GM15510 (cell line): ENCODE results near the gene ANK2.

Source experiments
- POLR2A ChIP-seq: IDR thresholded peaks from 3 replicates; pipeline ENCODE4 v1.6.1; 2011; ENCODE audit warnings: borderline replicate concordance; ENCODE audit not compliant: insufficient read length; ENCODE audit errors: extremely low read depth

ANK2 gene

DNA sequence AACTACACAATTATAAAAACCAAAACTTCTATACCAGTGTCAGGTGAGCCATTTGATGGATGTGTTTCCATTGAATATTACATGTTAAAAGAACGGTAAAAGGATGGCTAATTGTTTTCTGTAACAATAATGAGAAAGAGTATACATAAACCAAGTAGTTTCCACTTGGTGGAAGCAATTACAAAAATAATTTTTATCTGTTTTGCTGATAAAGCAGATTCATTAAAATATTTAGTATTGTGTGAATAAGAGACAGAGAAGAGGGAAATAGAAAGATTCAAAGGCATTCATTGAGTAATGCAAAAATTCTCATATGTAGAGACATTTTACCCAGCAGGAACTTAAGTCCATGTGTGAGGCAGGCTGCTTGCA is 95.7 kb downstream of the ANK2 start:
- TF ChIP-seq POLR2A: no peak

DNA sequence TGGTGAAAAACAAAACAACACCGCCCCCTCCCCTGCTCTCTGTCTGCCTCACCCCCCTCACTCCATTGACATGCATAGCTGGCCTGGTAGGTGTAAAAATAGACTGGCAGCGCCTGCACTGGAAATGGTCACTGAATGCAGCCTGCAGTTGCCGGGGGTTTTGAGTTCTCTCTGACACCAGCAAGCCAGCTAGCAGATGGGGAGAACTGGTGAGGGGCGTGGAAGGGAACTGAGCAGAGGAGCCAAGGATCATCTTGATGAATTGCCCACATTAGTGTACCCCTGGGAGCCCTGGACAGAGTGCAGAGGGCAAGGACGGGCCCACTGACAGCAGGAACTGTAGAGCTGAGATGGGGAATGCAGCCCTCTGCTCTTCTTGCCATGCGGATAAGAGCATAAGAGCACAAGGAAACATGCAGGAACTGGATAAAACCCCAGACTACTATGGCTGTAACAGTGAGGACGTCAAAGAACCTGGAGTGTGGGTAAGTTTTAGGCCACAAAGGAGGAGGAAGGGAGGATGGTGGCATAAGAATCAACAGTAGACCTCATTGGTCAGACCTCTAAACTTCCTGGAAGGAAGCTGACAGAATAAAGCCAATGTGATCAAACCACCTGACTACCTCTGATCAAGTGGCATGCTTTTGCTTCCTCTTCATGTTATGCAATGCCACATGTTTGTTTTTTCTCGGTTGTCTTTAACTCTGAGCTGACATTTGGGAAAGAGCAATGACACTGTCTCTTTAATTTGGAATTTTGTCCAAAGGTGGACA is 96.3 kb downstream of the ANK2 start:
- no peak for TF ChIP-seq POLR2A

DNA sequence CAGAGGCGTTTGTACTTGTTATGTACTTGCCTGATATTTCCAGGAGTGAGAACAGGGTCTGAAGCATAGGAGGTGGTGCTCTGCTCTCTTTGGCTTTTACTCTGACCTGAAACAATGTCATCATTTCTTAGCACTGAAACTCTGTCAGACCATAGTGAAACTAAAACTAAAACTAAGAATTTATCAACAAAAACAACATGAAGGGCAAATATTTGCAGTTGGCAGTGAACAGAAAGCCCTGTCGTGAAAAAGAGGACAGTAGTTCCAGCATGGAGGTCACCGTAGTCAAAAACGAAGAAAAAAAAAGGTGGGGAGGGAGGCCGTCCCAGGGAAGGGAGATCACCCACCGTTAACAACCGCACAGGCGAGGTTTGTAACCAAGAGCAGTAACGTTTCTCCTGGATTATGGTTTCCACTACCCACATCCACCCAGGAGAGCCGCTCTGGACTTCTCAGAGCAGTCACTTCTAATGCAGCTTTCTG is 97.5 kb downstream of the ANK2 start:
- TF ChIP-seq POLR2A: no peak

DNA sequence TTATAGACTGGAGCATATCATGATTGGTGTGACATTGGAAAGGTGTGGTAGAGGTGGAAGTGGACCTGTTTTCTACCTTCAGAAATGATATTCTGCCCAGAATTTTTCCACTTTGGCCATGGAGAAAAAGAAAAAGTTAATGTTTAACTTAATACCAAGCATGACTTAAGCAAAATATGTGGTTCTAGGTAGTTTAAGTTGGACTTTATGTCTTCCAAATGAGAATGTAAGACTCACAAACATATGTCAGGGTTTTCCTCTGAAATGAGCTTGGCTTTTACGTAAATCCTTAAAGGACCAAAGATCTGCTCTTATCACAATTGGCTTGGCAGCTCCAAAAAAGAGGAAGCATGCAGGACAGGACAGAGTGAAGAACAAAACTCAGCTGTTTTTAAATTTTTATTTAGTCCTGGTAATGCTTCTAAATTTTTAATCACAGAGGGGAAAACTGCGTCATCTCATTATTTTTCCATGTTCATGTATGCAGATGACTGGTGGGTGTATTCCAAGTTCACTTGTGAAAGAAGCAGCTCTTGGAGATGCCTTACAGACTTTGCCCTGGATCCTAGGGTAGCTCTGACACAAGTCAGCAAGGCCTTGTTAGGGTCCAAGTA is 98.2 kb downstream of the ANK2 start:
- TF ChIP-seq POLR2A: no peak

DNA sequence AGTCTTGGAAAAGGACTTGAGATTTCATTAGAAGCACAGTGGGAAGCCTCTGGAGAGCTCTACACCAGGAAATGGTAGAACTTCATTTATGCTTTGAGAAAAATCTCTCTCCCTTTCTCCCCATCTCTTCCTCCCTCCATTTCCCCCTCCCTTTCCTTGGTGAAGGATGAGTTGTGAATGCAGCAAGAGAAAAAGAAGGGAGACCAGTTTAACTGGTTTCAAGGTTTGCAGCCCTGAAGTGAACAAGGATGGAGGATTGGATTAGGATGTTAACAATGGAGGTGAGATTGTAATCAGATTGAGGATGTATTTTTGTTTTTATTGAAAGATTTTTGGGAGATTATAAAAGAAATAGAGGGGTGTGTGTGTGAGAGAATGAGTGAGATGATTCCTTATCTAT is 99.5 kb downstream of the ANK2 start:
- TF ChIP-seq POLR2A: no peak

DNA sequence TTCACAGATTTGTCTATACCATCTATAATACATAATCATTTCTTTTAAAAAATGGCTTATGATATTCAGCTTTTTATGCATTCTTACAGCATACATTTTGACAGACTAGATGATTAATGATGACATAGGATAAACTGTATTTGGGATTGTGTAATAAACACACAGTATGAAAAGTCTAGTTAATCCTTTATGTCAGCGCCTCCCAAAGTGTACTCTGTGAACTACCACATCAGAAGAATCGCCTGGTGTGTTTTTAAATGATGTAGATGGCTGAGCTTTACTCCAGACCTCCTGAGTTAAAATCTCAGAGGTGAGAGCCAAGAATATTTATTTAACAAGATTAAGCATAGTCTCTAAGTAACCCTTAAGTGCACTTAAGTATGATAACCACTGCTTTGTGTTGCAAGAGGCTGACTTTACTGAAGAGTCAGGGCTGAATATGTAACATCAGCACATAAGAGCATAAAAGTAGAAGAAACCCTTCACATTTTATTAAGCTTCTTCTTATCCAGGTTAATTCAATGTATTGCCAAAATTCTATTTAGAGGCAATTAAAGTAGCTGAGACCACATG is 104.2 kb downstream of the ANK2 start:
- TF ChIP-seq POLR2A: no peak

DNA sequence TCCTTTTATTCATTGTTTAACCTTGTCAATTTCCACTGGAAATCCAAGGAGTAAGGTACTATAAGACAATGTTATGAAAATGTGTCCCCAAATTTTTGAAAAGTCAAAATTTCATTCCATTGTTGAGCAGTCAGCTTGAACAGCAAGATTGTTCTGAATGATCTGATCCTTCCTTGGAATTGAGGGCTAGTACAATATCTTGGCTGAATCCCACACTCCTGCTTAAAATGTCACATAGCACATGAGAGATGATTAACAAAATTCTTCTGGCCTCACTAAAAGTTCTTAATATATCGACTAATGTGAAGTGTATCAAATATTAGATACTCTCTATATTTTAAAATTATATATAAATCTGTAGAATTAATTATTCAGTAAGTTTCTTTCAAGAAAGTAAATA is 104.8 kb downstream of the ANK2 start:
- no peak for TF ChIP-seq POLR2A

DNA sequence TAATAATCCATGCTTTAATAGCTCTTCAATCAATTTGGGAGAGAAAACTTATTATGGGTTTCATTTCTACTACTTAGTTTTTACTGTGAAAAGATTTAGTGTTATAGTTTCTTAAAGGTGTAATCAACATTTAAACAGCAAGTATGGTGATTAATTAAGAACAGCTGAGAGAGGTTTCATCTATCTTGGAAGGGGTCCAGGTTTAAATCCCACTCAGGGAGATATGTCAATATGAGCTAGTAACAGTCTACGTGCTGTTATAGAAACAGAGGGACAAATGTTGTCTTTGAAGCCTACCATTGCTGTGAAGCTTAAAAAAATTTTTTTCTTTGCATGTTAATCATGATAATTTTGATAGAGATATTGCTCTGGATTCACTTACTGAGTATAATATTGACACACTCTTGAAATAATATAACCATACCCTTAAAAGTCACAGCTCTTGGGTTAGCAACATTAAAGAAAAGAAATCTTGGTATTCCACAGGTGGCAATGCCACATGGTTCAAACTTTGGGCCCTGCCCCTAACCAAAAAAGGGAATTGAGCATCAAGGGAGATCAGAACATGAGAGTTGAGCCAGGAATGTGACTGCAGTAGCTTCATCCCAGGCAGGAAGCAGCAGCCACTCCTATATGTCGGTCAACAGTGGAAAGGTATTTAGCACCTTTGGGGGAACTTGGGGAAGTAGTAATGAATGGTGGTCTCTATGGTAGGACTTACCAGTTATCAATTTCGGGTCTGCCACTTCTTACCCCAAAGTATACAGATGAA is 107.8 kb downstream of the ANK2 start:
- TF ChIP-seq POLR2A: no peak

DNA sequence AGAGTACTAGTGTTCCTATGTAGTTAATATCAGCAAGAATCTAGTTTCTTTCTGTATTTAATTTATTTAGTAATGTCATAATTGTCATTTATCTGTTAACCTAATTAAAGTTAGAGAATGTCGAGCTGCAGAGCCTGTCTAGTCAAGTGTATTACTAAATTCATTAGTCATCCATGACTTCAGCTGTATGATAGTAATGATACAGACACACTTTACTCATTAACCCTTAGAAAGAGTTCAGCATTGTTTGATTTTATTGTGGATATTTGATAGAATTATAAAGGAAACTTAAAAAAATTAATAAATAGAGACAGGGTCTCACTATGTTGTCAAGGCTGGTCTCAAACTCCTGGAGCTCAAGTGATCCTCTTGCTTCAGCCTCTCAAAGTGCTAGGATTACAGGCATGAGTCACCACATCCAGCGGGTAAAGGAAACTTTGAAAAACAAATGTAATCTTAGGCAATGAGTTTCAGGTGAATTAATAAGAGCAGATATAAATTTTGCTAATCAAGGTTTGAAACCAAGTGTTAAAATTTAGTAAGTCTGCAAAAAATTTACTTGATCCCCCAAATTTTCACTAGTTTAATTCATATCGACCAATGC is 110.6 kb downstream of the ANK2 start:
- TF ChIP-seq POLR2A: no peak

DNA sequence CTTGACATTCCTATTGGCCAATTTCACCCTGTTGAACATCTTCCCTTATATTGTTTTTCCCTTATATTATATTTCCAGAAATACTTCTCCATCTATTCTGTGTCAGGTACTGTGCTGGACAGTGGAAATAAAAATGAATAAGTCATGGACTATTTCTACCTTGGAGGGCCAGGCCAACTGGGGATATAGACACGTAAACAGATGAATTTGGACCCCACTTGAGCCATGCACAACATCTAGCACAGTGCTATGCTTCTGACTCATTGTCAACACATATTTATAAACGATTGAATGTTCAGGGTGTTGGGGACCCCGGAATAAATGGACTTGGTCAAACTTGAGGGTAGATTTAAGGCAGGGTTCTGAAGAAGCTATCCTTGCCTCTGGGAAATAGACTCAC is 111.1 kb downstream of the ANK2 start:
- no peak for TF ChIP-seq POLR2A

DNA sequence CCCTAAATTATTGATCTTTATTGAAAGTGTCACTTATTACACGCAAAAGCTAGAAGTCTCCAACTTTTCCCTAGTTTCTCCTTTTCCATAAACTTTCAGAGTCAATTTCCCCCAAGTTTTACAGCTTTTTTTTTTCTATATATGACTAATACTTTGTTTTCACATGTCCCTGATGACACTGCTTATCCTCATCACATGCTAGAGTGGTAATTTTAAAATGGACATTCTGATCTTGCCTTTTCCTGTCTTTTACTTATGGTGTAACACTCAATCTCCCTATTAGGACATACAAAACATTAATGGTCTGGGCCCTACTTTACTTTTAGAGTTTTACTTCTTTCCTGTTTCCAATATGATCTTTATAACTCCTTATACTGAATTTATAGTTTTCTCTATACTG is 112.6 kb downstream of the ANK2 start:
- no peak for TF ChIP-seq POLR2A

DNA sequence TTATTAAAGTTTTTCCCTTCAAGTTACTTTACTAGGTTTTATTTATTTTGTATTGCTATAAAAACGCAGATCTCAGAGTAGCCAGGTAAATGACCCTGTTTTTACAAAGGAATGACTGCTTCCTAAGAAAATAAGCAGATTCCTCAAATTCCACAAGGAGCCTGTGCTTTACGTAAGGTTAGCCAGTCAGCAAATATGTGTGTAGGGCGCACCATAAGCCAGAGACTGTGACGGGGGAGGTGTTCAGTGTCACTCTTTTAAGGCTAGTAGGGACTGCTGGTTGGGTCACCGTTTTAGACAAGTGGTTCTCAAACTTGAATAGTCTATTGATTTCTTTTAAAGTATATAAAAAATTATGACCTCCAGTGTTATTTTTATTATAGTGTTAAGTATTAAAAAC is 119.9 kb downstream of the ANK2 start:
- TF ChIP-seq POLR2A: no peak

DNA sequence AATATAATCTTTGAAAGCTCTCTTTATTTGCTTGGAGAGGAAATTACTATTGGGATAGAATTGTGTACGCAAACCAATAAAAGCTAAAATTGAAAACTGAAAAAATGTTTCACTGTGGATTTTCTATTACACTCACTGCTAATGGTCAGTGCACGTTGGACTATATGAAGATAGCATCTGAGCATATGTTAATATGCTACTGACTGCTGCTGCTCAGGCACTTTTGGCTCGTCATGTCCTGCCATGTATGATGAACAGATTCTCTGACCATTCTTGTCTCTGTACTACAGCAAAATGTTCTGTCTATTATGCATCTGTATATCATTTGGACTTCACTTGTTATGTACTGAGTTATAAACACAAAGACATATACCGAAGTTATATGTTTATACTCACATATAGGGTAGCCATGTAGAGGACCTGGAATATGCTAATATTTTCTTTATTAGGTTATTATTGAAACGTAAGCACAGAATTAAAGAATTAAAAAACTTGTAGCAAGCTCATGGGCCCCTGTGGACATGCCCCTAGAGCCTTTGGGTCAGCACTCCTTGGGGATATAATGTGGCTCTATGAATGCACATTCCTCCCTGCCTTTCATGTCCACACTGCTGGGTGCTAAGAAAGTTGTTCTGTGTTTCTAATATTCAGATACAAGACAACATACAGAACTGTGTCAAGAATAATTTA is 120.8 kb downstream of the ANK2 start:
- TF ChIP-seq POLR2A: no peak

DNA sequence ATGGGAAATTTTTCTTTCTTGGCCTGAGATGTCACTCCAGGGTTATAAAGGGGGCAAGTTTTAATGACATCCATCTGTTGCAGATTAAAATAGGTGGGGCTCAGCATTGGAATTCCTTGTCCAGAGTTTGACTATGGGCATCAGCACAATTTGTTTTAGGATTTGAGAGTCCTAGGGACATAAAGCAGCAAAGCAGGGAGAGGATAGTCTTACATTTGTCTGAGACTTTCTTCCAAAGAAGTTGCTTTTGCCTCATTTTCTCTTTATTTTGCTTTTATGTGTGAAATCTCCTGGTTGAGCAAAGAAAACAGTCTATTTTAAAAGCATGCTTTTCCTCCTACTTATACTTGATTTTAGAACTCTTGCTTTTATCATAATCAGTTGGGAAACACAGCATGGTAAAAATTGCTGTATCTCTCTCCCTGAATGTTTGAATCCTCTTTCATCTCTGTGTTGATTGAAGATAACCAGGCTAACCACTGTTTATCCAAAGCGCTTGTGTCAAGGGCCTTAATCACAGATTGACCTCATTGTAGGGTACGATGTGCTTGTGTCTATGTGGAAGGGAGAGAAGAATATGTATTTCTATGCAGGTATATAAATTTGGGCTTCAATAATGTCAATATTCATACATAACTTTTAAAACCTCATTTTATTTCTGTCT is 121.5 kb downstream of the ANK2 start:
- no peak for TF ChIP-seq POLR2A
